GM13976 (cell line): ENCODE data around the gene TCF4.

Experiments
- DNase-seq: peaks from one replicate; pipeline ENCODE4 v3.0.0; 2012; ENCODE audit warnings: low spot score
- CTCF ChIP-seq: IDR thresholded peaks from 2 replicates; pipeline ENCODE4 v1.5.1; 2012; ENCODE audit warnings: borderline replicate concordance, mild to moderate bottlenecking; ENCODE audit not compliant: insufficient read depth; ENCODE audit errors: extremely low read depth, missing control alignments, control extremely low read depth
- in situ Hi-C: fragments of 300-500 bp; cut with MboI; formaldehyde crosslinking; loops from one replicate; pipeline ENCODE4 v1.12.0; 2022; ENCODE audit warnings: low sequenced_read_pairs, mixed read lengths, inconsistent platforms; ENCODE audit not compliant: unreplicated experiment

The TCF4 gene

GRCh38 chr18:55309249-55309648 lies 278.7 kb downstream of the TCF4 start:
- TF ChIP-seq CTCF, result no peak
- DNase-seq, result no peak

GRCh38 chr18:55307505-55307904 lies 280.5 kb downstream of the TCF4 start:
- DNase-seq, result no peak
- TF ChIP-seq CTCF, result no peak
- in situ Hi-C loops, result no loop called here

More at GRCh38 chr18:55309249-55309648, 278.7 kb downstream of the TCF4 start:
- in situ Hi-C loops, result no loop called here

DNA sequence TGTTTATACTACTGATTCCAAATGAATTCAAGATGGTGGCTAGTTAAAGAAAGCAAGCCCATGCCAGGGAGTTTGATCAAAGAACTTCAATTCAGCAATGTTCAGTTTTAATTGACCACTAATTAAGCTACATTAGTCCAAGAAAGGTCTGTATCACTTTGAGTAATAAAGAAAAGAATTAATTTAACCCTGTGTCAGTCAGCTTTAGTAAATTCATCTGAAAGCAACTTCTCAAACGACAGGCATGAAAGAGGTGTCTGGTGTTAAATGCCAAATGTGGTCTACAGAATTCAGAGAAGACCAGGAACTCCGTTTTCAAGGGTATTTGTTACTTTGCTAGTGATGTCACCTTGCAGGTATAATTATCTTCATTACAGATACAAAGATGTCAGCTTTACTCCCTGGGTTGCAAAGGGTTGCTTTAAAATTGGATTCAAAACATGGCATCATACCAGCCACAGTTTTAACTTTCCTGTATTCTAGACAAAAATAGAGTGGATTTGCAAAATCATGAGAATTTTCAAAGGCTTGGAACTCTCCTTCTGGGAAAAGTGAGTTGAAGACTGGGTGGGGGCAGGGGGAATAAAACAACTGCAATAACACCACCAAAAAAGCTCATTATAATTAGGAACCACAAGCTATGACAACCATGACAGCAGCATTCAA lies 281.5 kb downstream of the TCF4 start:
- no peak for TF ChIP-seq CTCF
- no peak for DNase-seq
- in situ Hi-C loops, result no loop called here

GRCh38 chr18:55302167-55302833 lies 285.7 kb downstream of the TCF4 start:
- no peak for DNase-seq
- TF ChIP-seq CTCF, result no peak
- in situ Hi-C loops, result no loop called here

DNA sequence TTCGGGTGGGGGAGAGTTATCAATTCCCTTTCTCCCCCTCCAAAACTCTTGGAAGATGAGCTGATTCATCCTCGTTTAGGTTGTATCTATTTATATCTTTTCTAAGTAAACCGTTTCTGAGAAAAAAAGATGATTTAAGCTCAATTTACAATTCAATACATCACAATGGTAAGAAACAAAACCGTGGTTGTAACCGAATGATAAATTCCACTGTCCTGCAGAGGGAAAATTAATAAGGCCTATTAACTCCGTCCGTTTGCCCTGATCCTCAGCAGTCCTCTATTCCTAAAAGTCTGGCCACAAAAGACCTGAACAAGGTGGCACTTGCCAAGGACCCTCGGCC lies 286.2 kb downstream of the TCF4 start:
- no peak for DNase-seq
- TF ChIP-seq CTCF, result no peak
- in situ Hi-C loops, result no loop called here

- no peak for DNase-seq
- in situ Hi-C loops, result no loop called here
- TF ChIP-seq CTCF, result no peak
Measured at GRCh38 chr18:55300936-55301531, 287.0 kb downstream of the TCF4 start.
